SK-N-SH (cell line): Measurements from ENCODE around the gene TBX18.

ENCODE experiments used
- CTCF ChIP-seq: fragments of 200-600 bp; sonication (generic); IDR thresholded peaks from 2 replicates; pipeline ENCODE4 v1.6.1; 2017; ENCODE audit warnings: antibody characterized with exemption, mild to moderate bottlenecking, moderate library complexity
- EP300 ChIP-seq, 2 experiments: IDR thresholded peaks; 2 replicates each; pipeline versions ENCODE4 v1.4.0 to v1.6.1; 2012; ENCODE audit warnings: borderline replicate concordance in 1 of 2, low read depth in 1 of 2, low read length in 1 of 2
- EZH2phosphoT487 ChIP-seq: fragments of 200-600 bp; sonication (generic); IDR thresholded peaks from 2 replicates; pipeline ENCODE4 v1.6.1; 2017; ENCODE audit warnings: low read depth, mixed run types, mild to moderate bottlenecking, antibody characterized with exemption, moderate library complexity, borderline replicate concordance
- FOXM1 ChIP-seq: IDR thresholded peaks from 2 replicates; pipeline ENCODE4 v1.4.0; 2012; ENCODE audit warnings: low read depth, mild to moderate bottlenecking
- MEF2A ChIP-seq: IDR thresholded peaks from 2 replicates; pipeline ENCODE4 v1.4.0; 2012; ENCODE audit warnings: low read depth, borderline replicate concordance
- POLR2AphosphoS5 ChIP-seq: IDR thresholded peaks from 2 replicates; pipeline ENCODE4 v1.6.1; 2012; ENCODE audit warnings: low read depth, low read length
- RAD21 ChIP-seq: IDR thresholded peaks from 2 replicates; pipeline ENCODE4 v1.6.1; 2012; ENCODE audit warnings: mild to moderate bottlenecking, low read length
- RFX5 ChIP-seq: IDR thresholded peaks from 2 replicates; pipeline ENCODE4 v1.6.1; 2012; ENCODE audit warnings: mild to moderate bottlenecking, improper control_type of control experiment, low read length
- USF1 ChIP-seq: IDR thresholded peaks from 2 replicates; pipeline ENCODE4 v1.4.0; 2012; ENCODE audit warnings: low read depth, borderline replicate concordance
- ZBTB33 ChIP-seq: IDR thresholded peaks from 2 replicates; pipeline ENCODE4 v1.4.0; 2012; ENCODE audit warnings: low read depth, borderline replicate concordance

- TF ChIP-seq CTCF (no peak), ZBTB33 (no peak), RAD21 (no peak), RFX5 (no peak), POLR2AphosphoS5 (no peak), USF1 (no peak), FOXM1 (no peak), EP300 (IDR thresholded peaks at IDR 0.05; ENCODE audit: borderline replicate concordance in 1 of 2, low read depth in 1 of 2, low read length in 1 of 2) (no peak), MEF2A (no peak), EZH2phosphoT487 (no peak)
These were observed 120.6 kb downstream of the TBX18 start for GRCh38 chr6:84643778-84644177.
